Measurements from ENCODE around the gene SLC25A41. TPM values are rescaled to one million over a fixed set of nuclear protein-coding genes. Genes with fewer than 3 reads are reported as not detected.

SLC25A41 gene
- total and polyA plus RNA-seq, 2 of the 13 experiments (the other 11 are each of a cell fraction or from before 2014, with no cell fraction given), result 0.33 to 0.95 TPM

GRCh38 chr19:6424939-6425731, 8.4 kb downstream of the SLC25A41 start (continued):
- TF ChIP-seq ARID3A (IDR thresholded peaks at IDR 0.05; ENCODE audit: low read depth, low read length), result peak; percentile 86
- no peak; the same call in 1 of the 2 replicates for TF ChIP-seq HOXA5 (CRISPR knock-in tag; IDR thresholded peaks at IDR 0.05)
- no peak for TF ChIP-seq HNRNPUL1 (IDR thresholded peaks at IDR 0.05; ENCODE audit: low read depth, low read length)

- WGBS (ENCODE audit: low lambda C conversion rate), result 0% methylated on average over 1 of the region's 114 CpGs
- intact Hi-C loops (cut with micrococcal nuclease; ENCODE audit: unreplicated experiment), result no loop called here
- Histone ChIP-seq H3K4me2 (ENCODE audit: low read depth, low read length) (peak within 1 kb of the TSS; percentile 94), H3K9me3 (ENCODE audit: low read length) (no peaks in the 10 kb centered on the region), H3K36me3 (replicated peaks in 1 of 2; ENCODE audit: control insufficient read depth in 1 of 2, insufficient read depth in 2 of 2, low read length in 2 of 2) (peaks cover 18 to 32% of the 10 kb centered on the region in 2 experiments), H3K79me2 (ENCODE audit: insufficient read depth, low read length) (peaks cover 48% of the 10 kb centered on the region), H3K4me3 (replicated peaks in 1 of 3; ENCODE audit: insufficient read depth in 1 of 3, low read depth in 2 of 3, low read length in 3 of 3) (peak within 1 kb of the TSS; percentile 84 to 92 (median 87)), H3K27ac (ENCODE audit: extremely low read length, insufficient read depth, low read length) (peak within 1 kb of the TSS; percentile 68), H4K20me1 (ENCODE audit: insufficient read depth, low read length) (peaks cover 43% of the 10 kb centered on the region), H2AFZ (ENCODE audit: low read length) (peak within 1 kb of the TSS; percentile 30), H3K9ac (ENCODE audit: insufficient read depth, low read depth, low read length) (peak within 1 kb of the TSS; percentile 89), H3K27me3 (ENCODE audit: control insufficient read depth in 1 of 2, insufficient read depth in 2 of 2, low read length in 2 of 2) (no peaks in the 10 kb centered on the region; a peak in 1 of 5 replicates), H3K4me1 (ENCODE audit: insufficient read depth, low read length) (peaks cover 33% of the 10 kb centered on the region)
- BruUV-seq (replicated peaks), result no TSS peak
- in situ Hi-C loops (cut with HindIII; ENCODE audit: extremely low pct_ligation_motif_present, low pct_unique_long_range_greater_than_20kb), result no loop called here
- DNase-seq (ENCODE audit: low spot score) (no peak), ATAC-seq (no peak), FAIRE-seq (no peak)
- ChIA-PET POLR2A (interaction anchor here (0.8 to 3.0 kb wide), 13 partner anchors 10 to 150 kb away, joined by 3 to 29 read pairs (median 5); partner anchors contain the start of genes ALKBH7, CLPP, GTF2F1 and SLC25A23), CTCF (ENCODE audit: low intra/inter-chr PET ratio, low total read pairs) (no interaction called here)
- TF ChIP-seq IRX3 (CRISPR knock-in tag; IDR thresholded peaks at IDR 0.05; ENCODE audit: borderline replicate concordance, low read depth) (no peak), PCBP2 (optimal IDR thresholded peaks at IDR 0.05; ENCODE audit: low read depth, low read length, poor library complexity, severe bottlenecking) (no peak), TAF1 (CRISPR knock-in tag; IDR thresholded peaks at IDR 0.05) (peak; percentile 58), ZNF441 (CRISPR knock-in tag; IDR thresholded peaks at IDR 0.05; ENCODE audit: borderline replicate concordance) (no peak), SATB2 (CRISPR knock-in tag; IDR thresholded peaks at IDR 0.05) (no peak), ZNF777 (CRISPR knock-in tag; IDR thresholded peaks at IDR 0.05) (0 out of 2 replicates have a peak, but pooled peaks have one; percentile 11), HDAC1 (CRISPR knock-in tag; IDR thresholded peaks at IDR 0.05) (peak; percentile 7; the same call in 1 of the 2 replicates), SP4 (CRISPR knock-in tag; IDR thresholded peaks at IDR 0.05) (no peak), ZHX2 (IDR thresholded peaks at IDR 0.05; ENCODE audit: low read depth) (no peak), ZHX2 (CRISPR knock-in tag; IDR thresholded peaks at IDR 0.05; ENCODE audit: borderline replicate concordance) (no peak), RBFOX2 (IDR thresholded peaks at IDR 0.05; ENCODE audit: low read depth, low read length) (peak; percentile 89)
Observed at GRCh38 chr19:6424195-6424938, 9.2 kb downstream of the SLC25A41 start, which contains the start of gene KHSRP. KHSRP (minus strand) TSS chr19:6424811; CDS start chr19:6424701, 110 bp downstream.

All from HepG2 (cell line).